Hindlimb muscle (tissue), 1 donor: ENCODE results near the gene HSPA13. TPM values are rescaled to one million over a fixed set of nuclear protein-coding genes. Genes with fewer than 3 reads are reported as not detected.
"Not testable (repeated sequence)": the region's sequence is repeated elsewhere in the genome, so short reads cannot be mapped to it uniquely, and the experiment has no call there.

Source experiments
- DNase-seq: peaks from one replicate; pipeline ENCODE4 v3.0.0-alpha.2; 2013
- polyA plus RNA-seq: library from polyadenylated mRNA; unstranded; fragments of 120-200 nt; gene quantifications from one replicate; pipeline ENCODE4 v1.2.1, GENCODE V29; 2013; ENCODE audit not compliant: insufficient read length

The HSPA13 gene, protein sequence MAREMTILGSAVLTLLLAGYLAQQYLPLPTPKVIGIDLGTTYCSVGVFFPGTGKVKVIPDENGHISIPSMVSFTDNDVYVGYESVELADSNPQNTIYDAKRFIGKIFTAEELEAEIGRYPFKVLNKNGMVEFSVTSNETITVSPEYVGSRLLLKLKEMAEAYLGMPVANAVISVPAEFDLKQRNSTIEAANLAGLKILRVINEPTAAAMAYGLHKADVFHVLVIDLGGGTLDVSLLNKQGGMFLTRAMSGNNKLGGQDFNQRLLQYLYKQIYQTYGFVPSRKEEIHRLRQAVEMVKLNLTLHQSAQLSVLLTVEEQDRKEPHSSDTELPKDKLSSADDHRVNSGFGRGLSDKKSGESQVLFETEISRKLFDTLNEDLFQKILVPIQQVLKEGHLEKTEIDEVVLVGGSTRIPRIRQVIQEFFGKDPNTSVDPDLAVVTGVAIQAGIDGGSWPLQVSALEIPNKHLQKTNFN
- polyA plus RNA-seq, result 21.5 TPM

DNA sequence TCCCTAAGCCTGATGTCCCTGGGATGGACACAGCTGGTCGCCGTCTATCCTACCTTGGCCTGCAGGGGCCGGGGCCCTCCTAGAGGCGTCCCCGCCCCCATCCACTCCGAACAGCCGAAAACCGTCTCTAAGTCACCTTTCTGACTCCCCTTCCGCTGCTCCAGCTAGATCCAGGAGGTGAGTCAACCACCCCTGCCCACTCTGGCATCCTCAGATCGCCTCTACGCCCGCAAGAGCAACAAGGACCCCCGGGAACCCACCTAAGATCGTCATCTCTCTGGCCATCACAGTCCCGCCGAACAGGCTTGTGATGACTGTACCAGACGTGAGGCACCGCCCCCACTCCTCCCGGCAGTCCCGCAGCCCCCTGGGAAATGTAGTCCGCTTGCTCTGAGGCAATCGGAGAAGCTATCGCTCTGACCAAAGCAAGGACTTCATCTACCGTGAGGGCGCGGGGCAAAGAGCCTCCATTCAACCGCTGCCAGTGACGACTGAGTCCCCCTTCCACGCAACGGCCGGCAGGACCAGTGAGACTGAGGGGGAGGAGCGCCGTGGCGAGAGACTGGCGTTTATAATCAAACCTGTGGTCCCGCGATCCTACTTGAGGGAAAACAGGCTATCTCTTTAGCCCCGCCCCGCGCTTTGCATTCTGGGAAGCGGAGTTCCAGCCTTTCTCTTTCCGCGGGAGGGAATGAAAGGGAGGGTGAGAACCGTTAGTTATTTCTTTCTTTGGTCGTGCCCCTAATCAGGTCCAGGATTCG lies at the start of gene HSPA13:
TSS of gene HSPA13 (minus strand) at position 312 of the 761 bp plus-strand sequence. CDS start at position 285, 27 bp downstream.
- DNase-seq, result peak; percentile 100

GRCh38 chr21:14418920-14419319 lies 36.0 kb upstream of the HSPA13 start:
- no peak for DNase-seq

DNA sequence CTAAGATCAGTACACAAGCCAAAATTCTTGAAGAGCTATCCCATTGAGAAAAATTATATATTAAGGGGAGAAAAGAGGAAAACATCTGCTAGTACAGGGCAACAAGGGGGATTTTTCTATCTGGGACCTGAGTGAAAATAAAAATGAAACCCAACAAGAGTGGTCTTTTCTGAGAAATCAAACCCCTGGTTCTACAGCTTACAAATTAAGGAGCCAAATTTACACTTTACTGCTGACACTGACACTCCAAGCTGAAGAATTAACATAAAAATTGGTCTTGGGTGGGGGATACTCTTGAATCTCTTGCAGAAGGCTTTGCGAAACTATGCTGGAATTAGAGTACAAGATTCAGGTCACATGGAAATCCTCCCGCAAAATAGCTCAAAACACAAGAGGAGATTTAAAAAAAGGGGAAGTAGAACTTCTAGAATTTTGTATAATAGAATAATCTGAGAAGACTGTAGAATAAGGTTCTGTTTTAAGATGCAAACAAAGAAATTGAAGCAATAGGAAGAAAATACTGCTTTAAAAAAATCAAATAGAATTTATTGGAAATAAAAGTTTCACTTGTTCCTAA lies 32.1 kb upstream of the HSPA13 start:
- DNase-seq, result peak; percentile 8

GRCh38 chr21:14405962-14406361 lies 23.0 kb upstream of the HSPA13 start:
- no peak for DNase-seq

GRCh38 chr21:14405225-14405624 lies 22.3 kb upstream of the HSPA13 start:
- DNase-seq, result no peak

DNA sequence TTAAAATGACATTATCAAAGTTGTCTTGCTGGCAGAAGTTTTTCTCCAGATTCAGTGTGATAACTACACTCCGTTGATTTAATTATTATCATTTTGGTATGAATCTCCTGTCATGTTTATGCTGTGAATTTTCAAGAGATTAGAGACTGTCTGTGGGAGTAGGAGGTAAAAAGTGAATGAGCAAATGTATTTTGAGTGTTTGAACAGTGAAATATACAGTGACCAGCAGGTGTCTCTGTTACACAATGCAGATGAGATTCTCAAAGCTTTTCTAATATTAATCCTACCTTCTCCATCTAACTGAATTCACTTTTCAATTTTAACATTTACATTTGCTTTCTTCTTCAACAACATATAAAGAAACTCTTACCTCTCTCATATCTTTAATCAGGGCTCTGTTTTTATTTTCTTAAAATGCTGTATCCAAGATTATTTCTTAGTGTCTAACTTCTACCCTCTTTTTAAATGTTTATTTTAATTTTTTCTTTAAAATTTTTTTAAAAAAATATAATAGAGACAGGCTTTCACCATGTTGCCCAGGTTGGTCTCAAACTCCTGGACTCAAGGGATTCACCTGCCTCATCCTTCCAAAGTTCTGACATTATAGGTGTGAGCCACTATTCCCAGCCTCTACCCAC lies 20.9 kb upstream of the HSPA13 start:
- DNase-seq, result peak; percentile 48

DNA sequence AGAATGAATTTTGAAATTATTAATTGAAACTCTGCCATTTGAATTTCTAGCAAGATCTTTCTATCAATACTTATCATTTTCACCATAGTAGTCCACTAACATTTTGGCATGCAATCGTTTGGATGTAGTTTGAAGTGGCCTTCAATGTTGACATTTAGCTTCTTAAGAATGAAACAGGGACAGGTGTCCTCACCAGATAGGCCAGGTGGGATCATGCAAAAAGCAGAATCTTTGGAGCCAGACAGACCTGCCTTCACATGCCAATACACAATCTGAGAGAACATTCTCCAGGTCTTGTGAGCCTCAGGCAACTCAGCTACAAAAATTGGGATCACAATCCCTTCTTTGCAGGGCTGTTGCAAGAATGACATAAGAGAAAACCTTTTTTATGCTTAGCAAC lies 18.3 kb upstream of the HSPA13 start:
- no peak for DNase-seq

DNA sequence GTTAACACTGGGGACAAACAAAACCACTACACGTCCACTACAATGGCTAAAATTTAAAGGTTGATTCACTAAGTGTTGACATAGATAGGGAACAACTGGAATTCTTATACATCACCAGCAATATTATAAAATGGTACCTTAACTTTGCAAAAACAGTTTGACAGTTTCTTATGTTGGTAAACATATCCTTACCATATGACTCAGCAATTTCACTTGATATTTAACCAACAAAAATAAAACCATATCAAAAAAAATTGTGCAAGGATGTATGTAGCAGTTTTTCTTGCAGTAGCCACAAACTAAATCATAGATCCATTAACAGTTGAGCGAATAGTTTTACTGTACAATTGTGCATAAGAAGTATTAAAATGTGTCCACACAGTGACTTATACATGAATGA lies 5.3 kb upstream of the HSPA13 start:
- DNase-seq, result no peak

DNA sequence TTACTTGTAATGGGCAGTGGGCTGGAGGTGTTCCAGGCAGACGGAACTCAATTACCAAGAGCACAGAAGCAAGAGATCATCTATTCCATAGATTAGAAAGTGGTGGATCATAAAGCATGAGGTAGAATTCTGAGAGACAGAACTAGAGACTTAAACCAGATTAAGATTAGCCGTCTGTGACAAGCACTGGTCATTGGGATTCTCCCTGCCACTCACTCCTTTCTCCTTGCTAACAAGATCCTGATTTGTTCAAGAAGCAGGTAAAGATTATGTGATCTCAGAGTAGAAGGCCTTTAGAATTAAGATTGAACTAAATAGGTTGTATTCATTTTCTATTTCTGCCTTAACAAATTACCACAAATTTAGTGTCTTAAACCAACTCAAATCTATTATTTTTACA lies 1.5 kb upstream of the HSPA13 start:
- DNase-seq, result no peak

DNA sequence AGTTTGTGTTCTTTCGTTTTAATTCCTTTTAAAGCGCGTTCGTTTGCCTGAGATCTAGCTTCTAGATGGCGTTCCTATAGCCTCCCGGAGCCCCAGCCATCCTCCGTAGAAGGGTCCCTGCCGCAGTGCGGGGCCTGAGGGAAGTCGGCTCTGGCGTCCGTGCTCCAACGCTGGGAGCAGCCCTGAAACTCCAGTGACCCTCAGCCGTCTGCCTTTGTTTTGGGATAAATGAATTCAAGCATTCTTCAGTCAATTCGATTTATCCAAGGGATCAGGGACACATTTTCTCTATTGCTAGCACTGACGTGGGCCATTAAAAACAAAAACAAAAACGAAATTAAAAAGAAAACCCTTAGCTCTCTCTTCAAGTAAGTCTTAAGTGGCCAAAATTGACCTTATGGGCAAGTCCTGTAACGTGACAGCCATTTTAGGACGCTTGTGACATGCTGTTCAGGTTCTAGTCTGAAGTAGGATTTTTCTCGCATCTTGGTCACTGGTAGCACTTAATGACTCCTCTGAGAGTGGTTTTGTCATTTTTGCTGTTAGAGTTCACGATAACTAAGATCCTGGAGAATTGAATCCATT lies 742 bp upstream of the HSPA13 start:
- no peak for DNase-seq

GRCh38 chr21:14382486-14382834 lies 486 bp downstream of the HSPA13 start:
- no peak for DNase-seq

GRCh38 chr21:14376854-14377253 lies 6.1 kb downstream of the HSPA13 start:
- DNase-seq, result no peak

- DNase-seq, result no peak
Measured at GRCh38 chr21:14366998-14367397, 15.9 kb downstream of the HSPA13 start.

DNA sequence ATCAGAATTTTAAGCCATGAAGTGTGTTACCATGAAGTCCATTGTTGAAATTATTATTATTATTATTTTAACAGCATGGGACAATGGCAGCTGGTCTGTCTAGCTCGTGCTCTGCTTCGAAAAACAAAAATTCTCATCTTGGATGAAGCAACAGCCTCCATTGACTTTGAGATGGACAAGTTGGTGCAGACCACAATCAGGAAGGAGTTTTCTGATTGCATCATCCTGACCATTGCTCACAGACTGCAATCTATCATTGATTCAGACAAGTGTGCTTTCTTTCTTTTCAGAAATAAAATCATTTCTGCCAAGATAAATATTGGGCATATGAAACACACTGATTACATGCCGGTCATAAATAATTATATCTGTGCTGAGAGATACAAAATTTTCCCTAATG lies 21.0 kb downstream of the HSPA13 start:
- no peak for DNase-seq

GRCh38 chr21:14358775-14359174 lies 24.2 kb downstream of the HSPA13 start:
- DNase-seq, result no peak

GRCh38 chr21:14356746-14357145 lies 26.2 kb downstream of the HSPA13 start:
- DNase-seq, result peak; percentile 12

GRCh38 chr21:14354515-14354914 lies 28.4 kb downstream of the HSPA13 start:
- DNase-seq, result no peak

DNA sequence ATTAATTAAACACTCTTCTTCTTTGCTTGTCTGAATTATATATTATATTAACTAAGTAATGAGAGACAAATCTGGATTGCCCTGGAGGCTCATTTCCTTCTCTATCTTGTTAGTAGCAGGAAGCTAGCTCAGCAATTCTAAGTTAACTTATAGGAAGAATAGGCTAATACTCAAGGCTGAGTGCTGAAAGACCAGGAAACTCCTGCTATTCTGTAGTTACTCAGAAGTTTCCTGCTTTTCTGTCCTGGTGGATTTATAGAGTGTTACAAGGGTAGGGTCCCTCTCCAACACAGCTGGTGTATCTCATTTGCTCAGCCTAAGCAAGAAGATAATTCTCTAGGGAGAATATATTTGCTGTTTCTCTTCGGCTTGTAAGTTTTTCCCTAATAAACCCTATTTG lies 29.2 kb downstream of the HSPA13 start:
- peak; percentile 12 for DNase-seq

- DNase-seq, result peak; percentile 23
Measured at GRCh38 chr21:14353231-14353630, 29.7 kb downstream of the HSPA13 start.

DNA sequence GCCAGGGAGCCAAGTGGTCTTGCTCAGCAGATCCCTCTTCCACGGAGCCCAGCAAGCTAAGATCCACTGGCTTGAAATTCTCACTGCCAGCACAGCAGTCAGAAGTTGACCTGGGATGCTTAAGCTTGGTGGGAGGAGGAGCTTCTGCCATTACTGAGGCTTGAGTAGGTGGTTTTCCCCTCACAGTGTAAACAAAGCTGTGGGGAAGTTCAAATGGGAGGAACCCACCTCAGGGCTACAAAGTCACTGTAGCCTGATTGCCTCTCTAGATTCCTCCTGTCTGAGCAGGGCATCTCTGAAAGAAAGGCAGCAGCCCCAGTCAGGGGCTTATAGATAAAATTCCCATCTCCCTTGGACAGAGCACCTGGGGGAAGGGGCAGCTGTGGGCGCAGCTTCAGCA lies 55.6 kb downstream of the HSPA13 start:
- DNase-seq, result not testable (repeated sequence)

GRCh38 chr21:14325595-14325994 lies 57.4 kb downstream of the HSPA13 start:
- no peak for DNase-seq
